Stimulated activated CD4-positive, alpha-beta T cell treated with anti-CD3 and anti-CD28 coated beads, Interleukin-1b, Interleukin-23, amount 100 ng/mL, for 24 hours (primary cell): ENCODE results near the gene KLF13.
A peak's percentile ranks its signal among the peaks of the same experiment; 100 is the strongest.

ENCODE experiments used
- DNase-seq, 4 experiments: peaks; one replicate each; pipeline ENCODE4 v3.0.0-alpha.2; 2020; ENCODE audit warnings: low read depth in 4 of 4, low spot score in 1 of 4

KLF13 gene

DNA sequence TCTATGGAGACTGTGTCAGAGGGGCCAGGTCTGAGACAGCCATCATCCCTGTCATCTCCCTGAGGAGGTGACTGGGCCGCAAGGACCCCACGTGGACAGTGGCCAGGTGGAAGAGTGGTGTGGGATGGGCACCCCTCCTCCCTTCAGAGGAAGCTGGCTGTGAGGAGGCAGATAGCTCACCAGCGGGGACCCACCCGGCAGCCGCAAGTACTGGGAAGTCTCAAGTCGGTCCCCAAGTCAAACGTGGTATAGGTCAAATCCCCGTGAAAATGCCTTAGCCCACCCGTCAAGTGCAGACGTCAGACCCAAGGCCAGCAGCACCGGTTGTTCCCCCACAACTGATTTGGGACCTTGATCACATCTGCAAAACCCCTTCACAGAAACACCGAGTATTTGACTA lies 12.3 kb upstream of the KLF13 start:
- DNase-seq = no peak

DNA sequence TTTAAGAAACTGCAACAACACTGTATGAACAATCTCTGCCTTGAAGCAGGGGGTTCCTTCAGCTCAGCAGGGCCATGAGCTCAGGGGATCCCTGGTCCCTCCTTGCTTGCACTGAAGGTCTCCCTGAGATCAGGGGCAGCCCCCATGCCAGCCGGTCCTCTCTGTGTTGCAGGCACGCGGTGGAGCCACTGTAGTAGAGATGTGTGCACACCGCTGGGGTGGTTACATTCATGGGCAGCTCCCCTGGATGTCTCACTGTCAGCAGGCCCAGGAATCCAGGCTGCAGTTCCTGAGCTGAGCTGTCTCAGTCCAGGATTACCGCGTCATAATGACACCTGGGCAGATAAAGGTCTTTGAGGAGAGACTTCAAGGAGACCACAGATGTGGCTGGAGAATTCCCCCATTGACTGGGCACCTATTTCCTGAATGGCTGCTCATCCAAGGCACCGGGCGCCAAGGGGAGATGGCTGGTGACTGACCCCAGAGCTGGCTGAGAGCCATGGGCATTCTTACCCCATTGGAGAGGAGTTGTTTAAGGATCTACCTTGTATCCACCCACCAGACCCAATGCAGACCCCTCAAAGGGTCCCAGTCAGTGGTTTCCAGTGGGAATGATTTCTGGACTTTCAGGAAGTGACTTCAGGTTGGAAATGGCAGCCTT lies 10.4 kb upstream of the KLF13 start:
- no peak for DNase-seq

DNA sequence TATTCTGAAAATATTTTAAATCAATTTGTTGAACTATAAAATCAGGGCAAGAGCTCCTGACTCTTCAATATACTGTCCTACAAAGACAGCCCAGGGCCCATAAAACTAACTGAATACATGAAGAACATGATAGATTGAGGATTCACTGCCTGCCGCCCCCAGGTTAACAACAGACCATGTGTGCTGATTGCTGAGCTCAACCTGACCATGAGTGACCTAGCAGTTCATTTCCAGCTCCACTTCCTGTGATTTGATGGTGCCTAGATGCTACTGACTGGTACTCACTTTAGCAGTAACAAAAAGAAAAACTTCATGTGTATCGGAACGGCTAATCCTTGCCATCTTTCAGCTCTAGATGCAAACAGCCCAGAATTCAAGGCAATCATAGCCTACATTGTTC lies 9.6 kb upstream of the KLF13 start:
- DNase-seq = no peak

DNA sequence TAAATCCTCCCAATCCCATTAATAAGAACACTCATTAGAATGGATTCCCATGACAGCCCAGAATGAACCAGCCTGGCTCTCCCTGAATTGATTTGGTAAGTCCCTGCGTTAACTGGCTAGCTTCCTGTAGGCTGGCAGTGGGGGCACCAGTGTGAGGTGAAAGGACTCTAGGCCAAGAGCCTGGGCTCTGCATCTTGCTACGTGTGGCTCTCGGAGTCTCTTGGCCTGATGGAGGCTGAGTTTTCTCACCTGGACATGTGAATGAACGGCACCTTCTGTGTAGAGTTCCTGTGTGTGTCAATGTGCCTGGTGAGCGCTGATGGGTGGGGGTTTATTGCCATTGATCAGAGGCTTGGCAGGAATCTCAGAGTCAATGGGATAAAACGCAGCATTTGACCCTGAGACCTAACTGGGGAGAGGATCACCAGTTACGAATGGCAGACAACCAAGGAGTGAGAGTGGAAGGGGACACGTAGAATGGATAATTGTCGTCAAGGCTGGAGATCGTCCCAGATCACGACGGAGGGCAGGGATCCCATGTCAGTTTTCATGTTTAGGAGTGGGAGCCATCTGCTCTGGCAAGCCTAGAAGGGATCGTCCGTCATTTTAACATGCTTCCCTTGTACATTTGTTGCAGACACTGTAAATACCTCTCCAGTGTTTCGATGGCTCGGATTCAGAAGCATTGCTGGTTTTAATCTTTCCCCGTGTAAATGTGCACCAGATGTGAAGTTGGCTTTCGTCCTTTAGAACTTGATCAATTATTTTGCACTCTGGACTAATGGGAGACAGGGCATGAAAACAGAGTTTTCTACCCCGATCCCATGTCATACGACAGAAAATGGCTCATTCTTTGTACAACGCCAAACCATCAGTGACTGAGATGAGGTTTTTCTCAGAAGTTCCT lies 9.0 kb upstream of the KLF13 start:
- DNase-seq = no peak

DNA sequence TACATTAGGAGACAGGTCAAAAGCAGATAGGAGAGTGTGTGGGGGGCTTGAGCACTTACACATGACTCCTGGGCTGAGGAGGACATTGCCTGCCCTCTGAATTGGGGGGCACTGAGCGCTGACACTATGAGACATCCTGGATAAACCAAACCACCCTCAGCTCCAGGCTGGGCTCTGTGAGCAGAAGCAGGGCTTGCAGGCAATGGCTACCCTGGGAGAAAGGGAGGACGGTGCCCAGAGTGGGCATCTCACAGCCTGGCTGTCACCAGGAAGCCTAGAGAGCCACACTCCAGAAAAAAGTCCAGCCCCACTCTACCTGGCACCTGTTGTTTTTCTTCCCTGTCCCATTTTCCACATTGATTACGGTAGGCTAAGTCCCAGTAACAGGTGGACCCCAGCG lies 8.2 kb upstream of the KLF13 start:
- DNase-seq = no peak

DNA sequence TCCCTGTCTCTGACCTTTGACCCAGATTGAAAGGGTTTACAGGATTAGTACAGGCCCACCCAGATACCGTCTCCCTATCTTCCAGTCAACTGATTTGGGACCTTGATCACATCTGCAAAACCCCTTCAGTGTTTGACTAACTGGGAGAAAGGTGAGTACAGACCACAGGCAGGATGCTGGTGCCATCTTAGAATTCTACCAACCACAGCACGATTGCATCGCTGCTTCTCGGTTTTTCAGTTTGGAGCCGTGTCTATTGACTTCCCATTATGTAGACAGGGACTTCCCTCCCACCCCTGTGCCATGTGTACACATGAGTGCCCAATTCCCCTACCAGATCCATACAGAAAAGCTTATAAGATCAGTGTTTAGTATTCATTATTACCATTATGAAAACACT lies 6.6 kb upstream of the KLF13 start:
- DNase-seq = no peak

DNA sequence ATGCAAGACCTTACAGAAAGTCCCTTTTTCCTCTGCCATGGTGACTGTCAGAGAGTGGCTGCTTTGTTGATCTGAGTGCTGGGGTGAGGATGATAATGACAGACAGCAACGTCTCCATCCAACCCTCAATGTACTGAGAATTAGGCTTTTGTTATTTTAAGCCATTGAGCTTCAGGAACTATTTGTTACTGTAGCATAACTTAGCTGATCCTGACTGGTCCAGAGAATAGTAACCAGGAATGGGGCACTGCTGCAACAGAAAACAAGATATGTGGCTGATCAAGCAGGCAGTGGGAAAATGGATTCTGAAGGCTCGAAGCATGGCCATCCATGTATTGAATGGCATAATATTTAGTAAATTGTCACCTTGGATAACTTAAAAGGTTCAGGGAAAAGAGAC lies 5.2 kb upstream of the KLF13 start:
- no peak for DNase-seq

DNA sequence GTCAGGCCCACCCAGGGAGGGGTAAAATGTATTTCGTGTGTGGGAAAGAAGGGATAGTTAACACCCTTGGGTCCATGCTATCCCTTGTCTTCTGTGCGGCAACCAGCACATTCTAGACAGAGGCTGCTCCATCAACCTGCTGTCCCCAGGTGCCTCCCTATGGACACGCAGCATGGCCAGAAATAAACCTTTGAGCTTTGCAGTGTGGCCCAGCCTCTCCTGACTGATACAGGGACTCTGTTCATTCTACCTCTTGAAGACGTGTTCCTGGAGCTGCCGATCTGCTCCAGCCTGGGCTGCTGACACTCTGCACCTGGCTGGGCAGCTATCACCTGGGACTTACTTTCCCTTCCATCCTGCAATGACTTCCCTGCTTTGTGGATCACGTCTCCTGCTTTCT lies 4.1 kb upstream of the KLF13 start:
- DNase-seq = no peak

DNA sequence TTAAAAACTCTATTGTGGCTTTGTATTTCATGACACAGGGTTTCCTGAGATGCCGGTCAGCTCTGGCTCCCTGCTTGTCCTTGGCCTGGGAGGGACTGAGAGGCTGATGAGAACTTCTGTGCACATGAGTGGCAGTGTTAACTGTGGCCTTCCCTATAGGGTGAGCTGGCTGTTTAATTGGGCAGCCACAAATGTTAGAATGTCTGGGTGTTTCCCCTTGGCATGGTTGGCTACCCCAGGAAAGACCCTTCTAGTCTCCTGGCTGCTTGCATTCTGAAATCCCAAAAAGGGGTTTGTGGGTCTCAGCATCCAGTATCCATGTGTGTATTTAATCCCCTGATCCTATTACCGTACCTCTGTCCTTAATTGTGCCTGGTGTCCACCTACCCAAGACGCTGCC lies 3.0 kb upstream of the KLF13 start:
- DNase-seq = no peak

DNA sequence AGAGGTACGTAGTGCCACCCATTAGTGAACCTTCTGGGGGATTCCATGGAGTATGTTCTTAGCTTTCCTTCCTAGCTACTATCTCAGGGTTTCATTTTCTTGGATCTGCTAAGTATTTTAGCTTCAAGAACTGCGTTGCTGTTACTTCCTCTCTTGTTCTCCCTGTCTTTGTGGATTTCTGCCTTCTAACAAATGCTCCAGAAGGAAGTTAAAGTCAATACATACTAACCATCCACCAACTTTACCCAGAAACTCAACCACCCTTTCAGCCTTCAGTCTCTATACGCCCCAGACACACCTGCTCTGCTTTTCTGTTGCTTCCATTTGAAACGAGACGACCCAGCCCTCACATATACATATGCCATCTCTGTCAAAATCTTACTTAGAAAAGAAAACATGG lies 2.4 kb upstream of the KLF13 start:
- no peak for DNase-seq

DNA sequence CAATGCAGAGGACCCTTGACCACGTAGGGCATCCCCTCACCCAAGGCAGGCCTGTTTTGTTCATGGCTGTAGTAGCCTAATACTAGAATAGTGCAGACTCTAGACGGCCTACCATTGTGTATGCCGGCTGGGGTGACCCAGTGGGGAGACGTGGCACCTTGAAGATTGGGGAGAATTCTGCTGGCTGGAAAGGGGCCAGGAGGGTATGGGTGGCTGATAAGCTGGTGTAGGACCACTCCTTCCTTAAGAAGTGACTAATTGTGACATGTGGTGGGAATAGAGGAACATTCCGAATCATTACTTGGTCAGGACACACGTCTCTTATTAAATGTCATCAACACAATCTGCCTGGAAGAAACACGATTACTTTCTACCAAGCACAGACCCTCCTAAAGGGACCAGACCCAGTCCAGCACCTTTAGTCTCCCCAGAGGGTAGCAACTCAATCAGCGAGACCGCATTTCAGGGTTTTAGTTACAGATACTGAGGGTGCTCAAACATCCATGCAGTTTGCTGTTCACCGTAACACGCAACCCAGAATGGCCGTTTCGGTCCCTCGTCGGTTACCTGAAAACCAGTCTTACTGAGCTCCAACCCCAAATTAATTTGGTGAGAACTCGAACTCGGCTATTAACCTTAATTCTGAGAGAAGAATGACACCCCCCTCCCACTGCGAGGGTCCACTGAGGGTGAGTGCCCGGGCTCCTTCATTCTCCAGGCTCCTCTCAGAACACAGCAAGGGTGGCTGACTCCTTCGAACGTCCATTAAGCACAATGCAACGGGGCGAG lies 1.6 kb upstream of the KLF13 start:
- no peak for DNase-seq

DNA sequence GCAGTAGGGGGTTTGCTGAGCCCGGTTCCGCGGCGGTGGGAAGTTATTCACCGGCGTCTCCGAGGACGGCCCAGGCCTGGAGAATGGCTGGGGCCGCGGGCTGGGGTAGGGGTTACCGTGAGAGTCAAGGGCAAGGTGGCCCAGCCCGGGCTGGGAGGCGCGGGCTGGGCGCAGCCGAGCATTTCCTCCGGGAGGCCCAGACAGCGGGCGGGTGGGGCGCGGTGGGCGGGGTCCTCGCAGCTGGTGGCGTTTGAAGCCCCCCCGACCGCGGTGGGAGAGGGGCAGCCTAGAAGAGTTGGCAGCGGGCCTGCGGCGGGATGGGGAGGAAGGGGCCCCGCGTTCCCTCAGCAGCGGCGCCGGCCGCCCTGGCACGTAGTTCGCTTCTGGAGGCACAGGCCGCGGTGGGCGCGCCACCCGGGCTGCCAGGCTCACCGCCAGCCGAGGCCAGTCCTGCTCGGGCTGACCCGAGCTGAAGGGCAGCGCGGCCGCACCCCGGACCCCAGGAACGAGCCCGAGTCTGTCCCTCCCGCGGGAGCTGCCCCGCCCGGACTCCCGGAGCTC lies 960 bp upstream of the KLF13 start:
- no peak for DNase-seq

DNA sequence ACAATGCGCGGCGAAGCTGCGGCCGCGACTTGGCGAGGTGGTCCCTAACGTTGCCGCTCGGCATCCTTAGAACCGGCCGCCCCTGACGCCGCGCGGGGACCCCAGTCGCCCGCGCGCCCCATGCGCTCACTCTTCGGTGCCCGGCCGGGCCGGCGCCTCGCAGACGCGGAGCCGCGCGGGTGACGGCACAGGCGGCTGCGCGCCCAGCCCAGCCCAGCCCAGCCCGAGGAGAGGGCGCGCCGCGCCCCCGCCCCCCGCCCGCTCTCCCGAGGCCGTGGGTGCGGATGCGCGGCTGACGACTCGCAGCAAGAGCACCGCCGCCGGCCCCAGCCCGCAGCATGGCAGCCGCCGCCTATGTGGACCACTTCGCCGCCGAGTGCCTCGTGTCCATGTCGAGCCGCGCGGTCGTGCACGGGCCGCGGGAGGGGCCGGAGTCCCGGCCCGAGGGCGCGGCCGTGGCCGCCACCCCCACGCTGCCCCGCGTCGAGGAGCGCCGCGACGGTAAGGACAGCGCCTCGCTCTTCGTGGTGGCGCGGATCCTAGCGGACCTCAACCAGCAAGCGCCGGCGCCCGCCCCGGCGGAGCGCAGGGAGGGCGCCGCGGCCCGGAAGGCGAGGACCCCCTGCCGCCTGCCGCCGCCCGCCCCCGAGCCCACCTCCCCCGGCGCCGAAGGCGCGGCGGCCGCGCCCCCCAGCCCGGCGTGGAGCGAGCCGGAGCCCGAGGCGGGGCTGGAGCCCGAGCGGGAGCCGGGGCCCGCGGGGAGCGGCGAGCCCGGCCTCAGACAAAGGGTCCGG lies 437 bp downstream of the KLF13 start:
- DNase-seq = no peak

DNA sequence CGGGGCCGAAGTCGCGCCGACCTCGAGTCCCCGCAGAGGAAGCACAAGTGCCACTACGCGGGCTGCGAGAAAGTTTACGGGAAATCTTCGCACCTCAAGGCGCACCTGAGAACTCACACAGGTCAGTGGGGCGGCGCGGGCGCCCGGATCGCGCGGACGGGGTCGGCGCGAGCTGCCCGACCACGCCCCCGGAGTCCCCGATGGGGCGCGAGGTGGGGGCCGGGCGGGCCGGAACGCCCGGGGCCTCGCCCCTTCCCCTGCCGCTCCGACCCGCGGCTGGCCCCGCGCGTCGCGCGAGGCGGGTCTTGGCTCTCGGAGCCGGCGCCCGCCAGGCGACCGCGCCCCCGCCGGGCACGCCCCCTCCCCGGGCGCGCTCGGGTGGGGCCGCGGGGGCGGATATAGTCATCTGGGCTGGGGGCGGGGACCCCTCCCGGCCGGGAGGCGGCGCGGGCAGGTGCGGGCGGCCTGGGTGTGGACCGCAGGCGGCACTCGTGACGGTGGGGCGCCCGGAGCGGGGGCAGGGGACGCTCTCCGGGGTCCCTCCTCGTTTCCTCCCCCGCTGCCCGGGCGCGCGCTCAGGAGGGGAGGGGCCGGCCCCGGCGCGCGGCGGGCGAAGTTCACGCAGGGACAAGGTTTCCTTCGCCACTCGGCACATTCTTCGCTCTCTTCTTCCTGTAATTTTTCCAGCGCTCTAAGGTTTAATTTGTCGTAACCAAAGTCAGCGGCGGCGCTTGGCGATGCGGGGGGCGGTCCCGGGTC lies 1.2 kb downstream of the KLF13 start:
- peak in 1 of 4 experiments; percentile 63 for DNase-seq

DNA sequence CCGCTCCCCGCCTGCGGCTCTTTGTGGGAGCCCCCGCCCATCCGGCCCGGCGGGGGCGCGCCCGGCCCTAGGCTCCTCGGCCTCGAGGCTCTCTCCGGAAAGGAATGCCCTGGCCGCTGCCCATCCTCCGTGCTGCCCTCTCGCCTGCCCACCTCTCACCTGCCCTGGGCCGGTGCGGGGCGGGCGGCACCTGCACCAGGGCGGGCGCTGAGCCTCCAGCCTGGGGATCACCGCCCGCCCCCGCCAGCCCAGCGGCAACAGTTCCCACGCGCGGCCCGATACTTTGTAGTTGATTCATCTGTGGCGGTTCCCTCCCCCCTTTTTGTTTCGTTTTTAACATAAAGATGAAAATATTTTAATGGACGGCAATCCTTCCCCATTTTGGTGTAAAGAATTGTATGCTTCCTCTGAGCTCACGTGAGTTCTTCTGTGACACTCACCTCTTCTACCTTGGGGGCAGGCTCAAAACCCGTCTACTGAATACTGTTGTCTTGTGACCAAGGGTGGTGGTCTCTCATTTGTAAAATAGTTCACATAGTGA lies 1.9 kb downstream of the KLF13 start:
- DNase-seq = peak; percentile 50 to 76 (median 60)

DNA sequence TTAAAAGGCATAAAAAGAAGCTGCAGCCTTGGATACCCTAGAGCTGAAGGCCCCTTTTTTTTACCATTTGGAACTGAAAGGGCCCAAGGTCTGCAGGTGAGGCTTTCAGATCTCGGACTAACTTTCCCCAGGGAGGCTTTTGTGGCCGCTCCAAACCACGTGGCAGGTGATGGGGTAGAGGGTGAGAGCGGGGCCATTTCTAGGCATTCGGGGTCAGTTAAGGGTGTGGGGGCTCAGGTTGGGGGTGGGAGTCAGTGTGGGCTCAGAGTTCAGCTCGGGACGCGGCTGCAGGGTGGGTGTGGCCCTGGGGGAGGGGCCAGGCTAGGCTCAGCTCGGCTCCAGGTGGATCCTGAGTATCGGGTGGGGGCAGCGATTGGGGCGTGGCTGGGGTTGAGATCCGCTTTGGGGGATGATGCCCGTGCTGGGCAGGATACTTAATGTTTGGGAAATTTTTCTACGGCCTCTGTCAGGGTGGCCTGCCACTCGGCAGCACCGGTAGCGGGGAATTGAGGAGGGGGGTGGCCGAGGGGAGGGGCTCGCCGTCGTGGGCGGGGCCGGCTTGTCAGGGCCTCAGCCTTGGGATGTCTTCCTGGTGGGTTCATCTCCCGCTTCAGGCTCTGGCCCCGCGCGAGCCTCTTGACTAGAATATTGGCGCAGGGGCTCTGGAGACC lies 2.5 kb downstream of the KLF13 start:
- no peak for DNase-seq

DNA sequence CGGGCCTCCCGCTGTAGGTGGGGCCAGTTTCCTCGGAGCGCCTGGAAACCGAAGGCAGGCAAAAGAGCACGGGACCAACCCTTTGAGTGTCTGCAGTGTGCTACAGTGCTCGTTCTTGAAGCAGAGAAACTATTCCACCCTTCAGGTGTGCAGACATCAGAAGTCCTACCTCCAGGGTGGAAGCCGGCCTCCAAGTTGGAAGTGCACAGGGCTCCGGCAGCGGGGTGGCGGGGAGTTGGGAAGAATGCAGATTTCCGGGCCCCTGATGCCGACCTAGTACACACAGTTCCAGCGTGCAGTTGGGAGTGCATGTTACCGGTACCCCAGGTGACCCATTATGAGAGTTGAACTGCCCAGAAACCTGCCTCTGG lies 3.0 kb downstream of the KLF13 start:
- no peak for DNase-seq

DNA sequence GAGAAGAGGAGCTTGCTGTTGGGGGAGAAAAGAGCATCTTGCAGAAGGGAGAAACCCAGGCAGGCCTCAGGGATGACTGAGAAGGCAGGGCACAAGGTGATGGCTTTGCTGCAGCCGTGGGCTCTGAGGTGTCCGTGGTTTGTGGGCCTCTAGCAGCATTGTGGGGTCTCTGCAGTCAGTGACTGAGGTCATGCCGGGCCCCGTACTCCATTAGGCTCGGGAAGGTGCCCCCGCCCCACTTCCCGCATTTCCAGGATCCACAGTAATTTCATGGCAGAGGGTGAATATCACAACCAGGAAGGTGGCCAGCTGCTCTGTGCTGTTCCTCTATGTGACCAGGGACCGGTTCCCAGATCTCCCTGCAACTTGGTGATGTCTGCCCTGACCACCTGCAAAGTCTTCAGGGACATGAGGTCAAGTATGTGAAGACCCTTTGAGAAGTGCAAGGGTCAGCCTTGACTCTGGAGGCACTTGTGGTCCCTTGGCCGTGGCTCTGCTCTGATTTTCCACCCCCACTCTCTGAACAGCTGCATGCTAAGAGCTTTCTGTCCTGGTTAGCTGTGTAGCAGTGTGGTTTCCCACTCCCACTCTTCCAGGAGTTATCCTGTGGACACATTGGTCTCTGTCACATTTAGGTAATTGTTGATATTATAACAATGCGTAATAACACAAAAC lies 3.6 kb downstream of the KLF13 start:
- no peak for DNase-seq

DNA sequence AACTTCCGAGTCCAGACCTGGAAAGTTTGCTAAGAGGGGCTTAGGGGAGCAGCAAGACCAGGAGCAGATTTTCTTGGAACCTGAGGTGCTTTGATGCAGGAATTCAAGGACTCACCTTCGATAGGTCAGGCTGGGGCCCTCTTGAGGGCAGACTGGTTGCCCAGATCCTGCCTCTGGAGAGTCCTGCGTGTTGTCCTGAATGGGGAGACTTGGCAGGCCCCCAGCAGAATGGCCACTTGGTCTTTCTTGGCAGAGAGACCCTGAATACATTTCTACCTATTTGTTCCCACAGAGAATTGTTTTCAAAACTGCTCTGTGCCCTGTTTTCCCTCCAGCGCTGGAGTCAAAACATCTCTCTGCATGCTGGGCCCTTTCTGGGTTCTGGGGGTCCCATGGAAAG lies 4.2 kb downstream of the KLF13 start:
- no peak for DNase-seq
